GM04503 (cell line): ENCODE results near the gene TEX101.
"Not testable (repeated sequence)": the region's sequence is repeated elsewhere in the genome, so short reads cannot be mapped to it uniquely, and the experiment has no call there.

Experiments
- DNase-seq: peaks from one replicate; pipeline ENCODE4 v3.0.0-alpha.2; 2012; ENCODE audit warnings: low read depth

The TEX101 gene

GRCh38 chr19:43414554-43414953 is at the start of gene TEX101:
TSS of gene TEX101 (plus strand) at chr19:43414890. CDS start at chr19:43415920, 1,030 bp downstream.
- no peak for DNase-seq

GRCh38 chr19:43365677-43366076 is 49.0 kb upstream of the TEX101 start:
- DNase-seq: not testable (repeated sequence)

- DNase-seq: no peak
These were observed 46.9 kb upstream of the TEX101 start for GRCh38 chr19:43367822-43368221.

GRCh38 chr19:43368897-43369296 is 45.8 kb upstream of the TEX101 start:
- DNase-seq: not testable (repeated sequence)

- DNase-seq: no peak
These were observed 42.8 kb upstream of the TEX101 start for GRCh38 chr19:43371909-43372308.

GRCh38 chr19:43372462-43372861 is 42.2 kb upstream of the TEX101 start:
- no peak for DNase-seq

- not testable (repeated sequence) for DNase-seq
These were observed 37.1 kb upstream of the TEX101 start for GRCh38 chr19:43377624-43378023.

- no peak for DNase-seq
These were observed 34.7 kb upstream of the TEX101 start for GRCh38 chr19:43380008-43380407.

GRCh38 chr19:43380771-43381386 is 33.8 kb upstream of the TEX101 start:
- DNase-seq: no peak

- not testable (repeated sequence) for DNase-seq
These were observed 32.0 kb upstream of the TEX101 start for GRCh38 chr19:43382586-43383216.

- not testable (repeated sequence) for DNase-seq
These were observed 31.4 kb upstream of the TEX101 start for GRCh38 chr19:43383254-43383653.

GRCh38 chr19:43383759-43384158 is 30.9 kb upstream of the TEX101 start:
- DNase-seq: not testable (repeated sequence)

- DNase-seq: not testable (repeated sequence)
These were observed 23.7 kb upstream of the TEX101 start for GRCh38 chr19:43390903-43391551.

- not testable (repeated sequence) for DNase-seq
These were observed 23.1 kb upstream of the TEX101 start for GRCh38 chr19:43391552-43391935.

GRCh38 chr19:43393501-43393900 is 21.2 kb upstream of the TEX101 start:
- DNase-seq: not testable (repeated sequence)

- no peak for DNase-seq
These were observed 19.1 kb upstream of the TEX101 start for GRCh38 chr19:43395561-43395960.

- DNase-seq: no peak
These were observed 8.4 kb upstream of the TEX101 start for GRCh38 chr19:43406297-43406696.

- no peak for DNase-seq
These were observed 7.2 kb upstream of the TEX101 start for GRCh38 chr19:43407416-43408005.

GRCh38 chr19:43408043-43408442 is 6.6 kb upstream of the TEX101 start:
- no peak for DNase-seq

GRCh38 chr19:43409415-43409814 is 5.3 kb upstream of the TEX101 start:
- DNase-seq: no peak

- DNase-seq: no peak
These were observed 2.2 kb upstream of the TEX101 start for GRCh38 chr19:43412441-43412840.

- DNase-seq: no peak
These were observed 2.4 kb downstream of the TEX101 start for GRCh38 chr19:43416951-43417623.
